GM21423 (cell line): Measurements from ENCODE around the gene ADO.
"Not testable (repeated sequence)": the region's sequence is repeated elsewhere in the genome, so short reads cannot be mapped to it uniquely, and the experiment has no call there.

Experiments used
- ATAC-seq: cut with Tn5 transposase; IDR thresholded peaks from one replicate; pipeline ENCODE4 v1.9.1; 2021; ENCODE audit warnings: mild to moderate bottlenecking, moderate library complexity; ENCODE audit not compliant: unreplicated experiment

The ADO gene

DNA sequence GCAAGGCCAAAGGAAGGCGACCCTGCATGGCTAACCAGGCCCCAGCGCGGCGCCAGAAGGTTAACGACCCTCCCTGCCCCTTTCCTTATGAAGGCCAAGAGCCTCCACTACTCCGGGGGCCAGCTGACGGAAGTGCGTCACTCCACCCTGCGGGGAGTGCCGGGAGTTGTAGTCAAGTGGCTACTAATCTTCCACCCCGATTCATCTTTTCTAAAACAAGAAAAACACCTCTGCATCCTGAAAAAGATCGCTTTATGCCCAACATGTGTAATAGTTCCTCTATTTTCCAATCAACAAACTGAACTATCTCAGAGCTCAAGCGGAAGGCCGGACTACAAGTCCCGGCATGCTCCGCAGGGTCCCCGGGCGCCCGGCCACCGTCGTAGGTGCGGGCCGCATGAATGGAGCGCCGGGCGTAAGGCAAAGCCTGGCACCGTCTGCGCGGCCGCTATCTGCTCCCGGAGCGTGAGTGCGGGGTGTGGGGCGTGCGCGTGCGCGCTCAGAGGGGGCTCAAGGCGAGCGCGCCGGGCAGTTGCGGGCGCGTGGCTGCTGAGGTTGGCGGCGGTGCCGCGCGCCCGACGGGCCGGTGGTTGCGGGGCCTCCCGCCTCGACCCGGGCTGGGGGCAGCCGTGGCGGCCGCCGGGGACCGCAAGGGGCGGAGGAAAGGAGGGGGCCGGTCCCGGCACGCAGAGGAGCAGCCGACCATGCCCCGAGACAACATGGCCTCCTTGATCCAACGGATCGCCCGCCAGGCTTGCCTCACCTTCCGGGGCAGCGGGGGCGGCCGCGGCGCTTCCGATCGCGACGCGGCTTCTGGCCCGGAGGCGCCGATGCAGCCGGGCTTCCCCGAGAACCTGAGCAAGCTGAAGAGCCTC lies at the start of gene ADO:
Gene ADO, plus strand, starts transcription at position 365 of the 875 bp plus-strand sequence. Its CDS starts 340 bp downstream, at position 705.
- ATAC-seq, result peak; percentile 89

DNA sequence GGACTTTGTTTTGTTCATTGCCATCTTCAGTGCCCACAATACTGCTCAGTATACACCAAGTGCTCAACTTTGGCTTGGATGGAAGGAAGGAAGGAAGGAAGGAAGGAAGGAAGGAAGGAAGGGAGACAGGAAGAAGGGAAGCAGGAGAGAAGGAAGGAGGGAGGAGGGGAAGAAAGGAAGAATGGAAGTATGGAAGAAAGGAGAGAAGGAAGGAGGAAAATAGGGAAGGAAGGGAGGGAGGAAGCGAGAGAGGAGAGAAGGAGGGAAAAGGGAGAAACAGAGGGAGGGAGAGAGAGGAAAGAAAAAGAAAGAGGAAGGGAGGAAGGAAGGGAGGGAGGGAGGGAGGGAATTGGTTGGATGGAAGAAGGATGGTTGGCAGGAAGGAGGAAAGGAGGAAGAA lies 49.6 kb upstream of the ADO start:
- ATAC-seq, result no peak

DNA sequence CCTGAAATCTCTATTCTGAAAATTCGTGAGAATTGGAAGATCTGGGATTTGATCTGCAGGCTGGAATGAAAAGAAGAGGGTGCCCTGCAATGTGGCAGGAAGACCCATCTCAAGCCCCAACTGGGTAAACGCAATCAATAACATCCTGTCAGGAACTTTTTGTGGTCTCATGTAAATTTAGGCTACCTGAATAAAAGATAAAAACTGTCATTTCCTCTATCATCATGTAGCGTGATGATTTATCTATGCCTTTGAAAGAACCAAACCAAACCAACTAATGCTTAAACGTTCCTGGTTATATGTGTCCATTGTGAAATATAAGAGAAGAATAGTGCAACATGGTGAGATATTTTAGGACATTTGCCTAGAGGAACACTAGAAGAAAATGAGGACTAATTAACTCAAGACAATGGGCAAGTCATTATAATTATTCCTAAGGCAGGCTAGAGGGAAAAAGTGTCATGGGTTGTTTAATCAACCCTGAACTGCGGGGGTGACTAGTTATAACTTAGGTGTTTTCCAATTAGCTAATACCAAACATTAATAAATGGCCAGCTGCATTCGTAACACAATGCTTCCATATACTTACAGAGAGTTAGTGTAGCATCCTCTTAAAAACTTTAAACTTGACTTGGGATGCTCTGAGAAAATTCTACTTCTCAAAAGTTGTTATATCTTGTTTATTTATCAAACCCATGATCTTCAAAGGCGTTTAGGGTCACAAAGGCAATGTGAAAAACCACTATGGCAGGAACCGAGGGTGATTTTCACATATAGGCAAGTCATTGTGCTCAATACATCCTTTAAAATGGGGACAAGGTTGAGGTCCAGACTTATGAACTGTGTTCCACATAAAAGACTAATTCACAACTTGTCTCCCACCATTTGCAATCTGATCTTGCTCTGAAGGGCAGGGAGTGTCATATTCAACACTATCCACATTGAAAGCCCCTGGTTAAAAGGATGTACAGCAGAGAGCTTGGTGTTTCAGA lies 48.6 kb upstream of the ADO start:
- ATAC-seq, result no peak

DNA sequence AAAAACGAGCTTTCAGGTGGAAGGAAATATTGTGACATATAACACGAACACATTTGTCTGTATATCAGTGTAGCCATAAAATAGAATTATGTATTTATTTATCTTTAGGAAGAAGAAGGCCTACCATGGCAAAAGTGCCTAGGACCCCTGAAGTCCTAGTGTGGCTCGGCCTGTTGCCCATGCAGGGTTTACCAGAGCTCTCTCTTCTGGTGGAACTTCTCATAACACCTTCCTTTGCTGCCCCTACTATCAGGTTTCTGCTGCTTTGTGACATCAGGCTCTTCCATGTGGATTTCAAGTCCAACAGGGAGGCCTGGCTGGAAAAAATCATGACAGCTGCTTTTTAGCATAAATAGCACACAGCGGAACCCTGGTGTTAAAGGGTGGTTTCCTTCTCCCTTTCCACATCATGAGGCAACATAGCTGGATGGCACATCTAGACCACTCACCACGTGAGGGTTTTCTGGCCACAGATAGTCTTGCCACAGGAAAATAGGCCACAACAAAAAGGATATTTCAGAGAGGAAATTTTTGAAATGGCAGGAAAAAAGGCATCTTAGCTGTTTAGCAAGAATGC lies 44.8 kb upstream of the ADO start:
- no peak for ATAC-seq

DNA sequence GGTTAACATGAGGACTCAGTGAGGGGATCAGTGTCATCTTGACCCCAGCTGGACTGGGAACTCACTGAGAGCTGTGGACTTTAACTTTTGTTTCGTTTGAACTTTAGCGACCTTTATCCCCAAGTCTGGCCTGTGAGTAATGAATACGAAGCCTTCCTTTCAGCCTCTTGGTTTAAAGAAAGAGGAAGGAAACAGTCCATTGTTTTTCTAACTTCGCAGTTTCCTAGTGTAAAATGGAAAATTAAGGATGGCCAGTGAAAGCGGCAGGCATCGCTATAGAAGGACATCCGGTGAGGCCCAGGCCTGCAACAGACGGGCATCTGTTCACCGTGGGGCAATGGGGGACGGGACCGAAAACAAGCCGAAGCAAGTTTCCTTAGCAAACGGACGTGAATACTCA lies 44.1 kb upstream of the ADO start:
- no peak for ATAC-seq

DNA sequence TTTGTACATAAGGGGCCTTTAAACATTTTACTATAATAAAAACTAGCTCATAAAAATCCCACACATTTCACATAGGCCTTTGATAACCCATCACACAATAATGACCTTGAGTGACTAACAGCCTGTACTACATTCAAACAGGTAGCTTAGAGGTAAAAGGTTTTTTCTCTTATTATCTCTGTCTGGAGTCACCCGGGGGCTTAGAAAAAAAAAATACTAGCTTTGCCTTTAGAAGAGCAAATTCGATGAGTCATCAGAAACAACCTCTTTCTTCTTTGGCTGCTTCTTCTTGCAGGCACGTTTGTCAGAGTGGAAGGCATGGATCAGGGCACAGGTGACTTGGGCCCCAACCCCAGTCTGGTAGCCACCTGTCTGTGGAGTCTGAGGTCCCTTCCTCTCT lies 43.4 kb upstream of the ADO start:
- ATAC-seq, result no peak

DNA sequence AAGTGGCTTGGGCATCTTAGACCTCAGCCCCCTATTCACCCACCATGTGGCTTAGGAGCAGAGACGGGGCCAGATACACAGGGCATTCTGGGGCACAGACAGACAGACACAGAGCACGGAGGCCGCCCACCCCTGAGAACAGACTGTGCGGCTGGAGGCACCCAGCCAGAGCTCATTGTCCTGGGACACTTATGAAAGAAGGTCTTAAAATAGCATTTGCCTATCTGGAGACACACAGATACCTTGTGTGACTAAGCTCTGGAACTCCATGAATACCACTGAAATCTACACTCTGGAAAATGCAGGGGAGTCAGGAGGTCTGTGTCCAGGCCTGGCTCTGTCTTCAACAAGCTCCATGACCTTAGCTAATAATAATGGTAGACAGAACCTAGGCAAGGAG lies 41.4 kb upstream of the ADO start:
- no peak for ATAC-seq

DNA sequence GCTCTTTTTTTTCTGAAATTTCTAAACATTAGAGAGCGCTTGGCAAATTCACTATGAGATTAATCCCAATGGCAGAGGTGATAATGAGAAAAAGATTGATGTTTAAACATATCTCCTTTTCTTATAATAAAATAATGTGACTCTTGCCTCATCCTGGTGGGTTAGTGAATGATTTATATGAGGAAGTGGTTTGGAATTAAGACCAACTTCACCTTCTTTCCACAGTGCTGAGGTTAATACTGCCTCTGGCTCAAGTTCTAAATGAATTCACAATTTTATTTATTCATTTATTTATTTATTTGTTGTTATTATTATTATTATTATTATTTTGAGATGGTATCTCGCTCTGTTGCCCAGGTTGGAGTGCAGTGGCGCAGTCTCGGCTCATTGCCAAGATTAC lies 40.5 kb upstream of the ADO start:
- no peak for ATAC-seq

DNA sequence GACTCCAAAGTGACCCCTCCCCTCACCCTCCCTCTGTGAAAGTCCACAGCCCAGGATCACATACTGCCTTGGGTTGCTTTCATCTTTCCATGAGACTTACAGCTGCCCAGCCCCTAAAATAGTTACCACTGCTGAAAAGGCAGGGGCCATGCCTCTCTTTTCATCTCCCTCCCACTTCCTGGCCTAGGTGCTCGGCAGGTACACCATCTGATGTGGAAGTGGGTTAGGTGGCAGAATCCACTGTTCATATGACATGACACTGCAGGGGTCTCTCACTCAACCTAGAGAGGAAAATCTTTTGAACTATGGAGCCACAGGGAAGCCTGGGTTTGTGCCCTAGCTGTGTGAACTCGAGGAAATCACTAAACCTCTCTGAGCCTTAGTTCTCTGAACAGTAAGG lies 38.8 kb upstream of the ADO start:
- ATAC-seq, result no peak

DNA sequence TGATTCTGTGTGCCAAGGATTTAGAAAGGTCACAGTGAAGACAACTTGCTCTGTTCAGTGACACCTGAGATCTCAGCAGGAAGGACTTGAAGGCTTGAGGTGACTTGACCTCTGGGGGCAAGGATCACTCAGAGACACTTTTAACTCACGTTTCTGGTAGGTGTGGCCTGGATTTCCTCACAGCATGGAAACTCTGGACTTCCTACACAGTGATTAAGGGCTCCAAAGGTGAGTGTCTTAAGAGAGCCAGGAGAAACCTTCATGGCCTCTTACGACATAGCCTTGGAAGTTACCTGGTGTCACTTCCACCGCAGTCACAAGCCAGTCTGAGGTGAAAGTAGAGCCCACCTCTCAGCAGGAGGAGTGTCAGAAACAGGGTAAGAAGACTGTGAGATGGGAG lies 38.1 kb upstream of the ADO start:
- ATAC-seq, result no peak

DNA sequence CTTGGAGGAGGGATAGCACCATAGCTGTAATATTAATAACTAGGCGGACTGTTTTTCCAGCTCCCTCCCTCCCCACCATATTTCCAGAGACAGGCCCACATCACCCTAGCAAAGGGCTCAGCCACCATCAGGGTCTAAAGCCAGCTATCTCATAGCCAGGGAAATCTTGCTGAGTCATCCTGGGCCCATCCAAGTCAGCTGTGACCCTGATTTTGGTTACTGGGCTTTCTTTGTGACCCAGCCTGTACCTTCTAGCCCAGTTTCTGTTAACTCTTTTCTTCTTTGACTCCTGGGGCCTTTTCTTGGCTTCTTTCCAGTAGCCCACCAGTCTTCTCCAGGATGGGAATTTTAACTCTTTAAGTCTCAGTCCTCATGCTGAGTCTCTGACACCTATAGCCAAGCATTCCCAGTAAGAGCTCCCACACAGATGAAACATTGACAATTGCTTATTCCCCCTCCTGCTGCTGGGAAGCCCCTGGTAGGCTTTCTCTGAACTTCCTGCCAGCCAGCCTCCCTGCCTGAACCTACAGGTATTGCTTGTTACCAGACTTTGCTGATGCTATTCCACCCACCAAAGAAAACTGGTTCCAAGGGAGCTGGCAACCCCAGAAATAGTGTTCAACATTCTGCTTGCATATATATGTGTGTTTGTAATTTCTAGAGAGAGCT lies 34.8 kb upstream of the ADO start:
- ATAC-seq, result peak; percentile 59

DNA sequence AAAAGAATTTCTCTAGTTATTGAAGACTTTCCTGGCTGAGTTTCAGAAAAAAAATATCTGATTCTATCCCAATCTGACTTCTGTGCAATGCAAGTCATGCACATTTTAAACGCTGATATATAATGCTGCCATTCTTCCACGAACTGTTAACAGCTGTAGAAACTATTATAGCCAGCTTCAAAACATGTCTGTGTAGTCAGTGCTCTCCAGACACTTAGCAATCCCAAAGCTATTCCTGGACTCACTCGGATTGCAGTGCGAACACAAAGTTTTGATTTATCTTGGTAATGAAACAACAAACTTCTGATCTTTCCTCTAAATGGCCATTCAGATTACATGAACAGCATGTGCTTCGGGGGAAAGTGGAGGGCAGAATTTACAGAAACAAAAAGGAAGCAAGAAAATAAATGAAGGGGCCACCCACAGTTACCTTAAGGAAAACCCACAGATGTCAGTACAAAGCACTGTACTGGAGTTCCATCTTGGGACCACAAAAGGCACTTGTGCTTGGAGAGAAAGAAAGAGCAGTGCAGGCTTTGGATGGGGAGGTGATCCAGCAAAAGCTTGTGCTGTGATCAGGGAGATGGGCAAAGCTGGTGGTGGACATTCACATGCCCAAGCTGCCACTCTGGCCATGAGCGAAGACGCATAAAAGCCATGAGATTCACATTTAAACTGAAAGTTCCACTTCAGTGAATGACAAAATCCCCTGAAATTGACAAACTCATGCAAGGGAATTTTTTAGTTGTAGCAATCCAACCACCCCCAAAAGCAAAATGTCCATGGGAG lies 32.1 kb upstream of the ADO start:
- ATAC-seq, result no peak

DNA sequence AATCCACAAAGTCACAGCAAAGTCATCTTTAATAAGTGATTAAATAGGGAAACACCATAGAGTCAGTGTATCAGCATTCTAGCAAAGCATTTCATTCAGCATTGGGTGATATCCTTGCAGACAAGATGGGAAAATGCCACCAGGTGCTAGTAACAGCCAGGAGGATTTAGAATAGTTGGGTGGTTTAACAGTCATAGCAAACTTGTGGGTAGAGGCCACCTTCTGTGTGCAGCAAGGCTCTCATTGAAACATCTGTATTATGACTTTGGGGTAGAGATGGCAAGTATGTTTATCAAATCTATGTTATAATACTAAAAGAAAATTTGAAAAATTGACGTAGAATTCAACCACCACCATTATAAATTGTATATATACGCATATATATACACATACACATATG lies 26.4 kb upstream of the ADO start:
- peak; percentile 46 for ATAC-seq

DNA sequence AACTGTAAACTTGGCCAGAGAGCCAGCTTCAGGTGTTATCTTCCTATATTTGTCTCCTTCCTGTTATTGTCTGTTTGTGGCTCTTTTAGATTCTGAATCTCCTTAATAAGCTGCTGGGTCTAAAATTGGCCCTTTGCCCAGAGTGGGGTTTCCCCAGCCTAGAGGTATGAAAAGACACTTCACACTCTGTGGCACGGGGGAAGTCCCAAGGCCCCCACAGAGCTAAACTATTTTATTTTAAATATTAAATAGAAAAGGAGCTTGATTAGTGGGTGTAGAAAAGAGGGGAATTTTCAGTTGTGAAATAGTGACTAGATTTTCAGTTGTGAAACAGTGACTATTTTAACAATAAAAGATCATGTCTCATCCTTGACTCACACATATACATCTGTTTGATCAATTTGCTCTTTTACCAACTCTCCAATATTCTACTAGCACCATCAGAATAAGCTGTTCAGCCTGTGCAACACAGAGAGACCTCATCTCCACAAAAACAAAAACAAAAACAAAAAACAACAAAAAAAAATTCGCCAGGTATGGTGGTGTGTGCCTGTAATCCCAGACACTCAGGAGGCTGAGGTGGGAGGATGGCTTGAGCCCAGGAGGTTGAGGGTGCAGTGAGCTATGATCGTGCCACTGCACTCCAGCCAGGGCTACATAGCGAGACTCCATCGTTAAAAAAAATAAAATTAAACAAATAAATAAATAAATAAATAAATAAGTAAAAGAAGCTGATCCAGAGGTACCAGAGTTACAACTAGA lies 24.9 kb upstream of the ADO start:
- peak; percentile 95 for ATAC-seq

DNA sequence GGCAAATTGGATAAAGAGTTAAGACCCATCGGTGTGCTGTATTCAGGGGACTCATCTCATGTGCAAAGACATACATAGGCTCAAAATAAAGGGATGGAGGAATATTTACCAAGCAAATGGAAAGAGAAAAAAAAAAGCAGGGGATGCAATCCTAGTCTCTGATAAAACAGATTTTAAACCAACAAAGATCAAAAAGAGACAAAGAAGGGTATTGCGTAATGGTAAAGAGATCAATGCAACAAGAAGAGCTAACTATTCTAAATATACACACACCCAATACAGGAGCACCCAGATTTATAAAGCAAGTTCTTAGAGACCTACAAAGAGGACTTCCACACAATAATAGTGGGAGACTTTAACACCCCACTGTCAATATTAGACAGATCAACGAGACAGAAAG lies 20.0 kb upstream of the ADO start:
- not testable (repeated sequence) for ATAC-seq

DNA sequence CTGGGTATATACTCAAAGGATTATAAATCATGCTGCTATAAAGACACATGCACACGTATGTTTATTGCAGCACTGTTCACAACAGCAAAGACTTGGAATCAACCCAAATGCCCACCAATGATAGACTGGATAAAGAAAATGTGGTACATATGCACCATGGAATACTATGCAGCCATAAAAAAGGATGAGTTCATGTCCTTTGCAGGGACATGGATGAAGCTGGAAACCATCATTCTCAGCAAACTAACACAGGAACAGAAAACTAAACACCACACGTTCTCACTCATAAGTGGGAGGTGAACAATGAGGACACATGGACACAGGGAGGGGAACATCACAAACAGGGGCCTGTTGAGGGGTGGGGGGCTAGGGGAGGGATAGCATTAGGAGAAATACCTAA lies 16.2 kb upstream of the ADO start:
- ATAC-seq, result not testable (repeated sequence)

DNA sequence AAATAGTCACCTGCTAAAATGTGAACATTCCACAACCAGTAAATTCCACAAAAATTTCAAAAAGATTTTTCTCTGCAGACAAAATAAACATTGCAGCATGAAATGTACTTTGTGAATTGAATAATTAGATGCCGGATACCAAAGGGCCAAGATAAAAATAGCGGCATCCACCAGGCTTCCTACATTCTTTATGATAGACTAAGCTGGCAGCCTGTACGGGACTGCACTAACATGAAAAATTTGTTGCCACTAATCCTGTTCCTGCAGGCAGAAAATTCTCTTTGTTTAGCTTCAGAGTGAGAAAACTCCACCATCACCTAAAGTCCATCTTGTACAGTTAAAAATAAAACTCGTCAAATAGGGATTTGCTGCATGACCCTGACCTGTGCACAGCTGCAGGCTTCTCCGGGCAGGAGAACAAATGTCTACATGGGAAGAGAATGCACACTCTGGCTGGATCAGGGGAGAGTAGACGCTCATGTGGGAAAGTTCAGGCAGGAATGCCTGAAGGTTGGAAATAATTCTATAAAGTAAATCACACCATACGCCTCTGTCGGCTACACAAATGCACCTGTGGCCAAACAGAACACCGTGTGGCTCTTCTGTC lies 15.6 kb upstream of the ADO start:
- ATAC-seq, result no peak

DNA sequence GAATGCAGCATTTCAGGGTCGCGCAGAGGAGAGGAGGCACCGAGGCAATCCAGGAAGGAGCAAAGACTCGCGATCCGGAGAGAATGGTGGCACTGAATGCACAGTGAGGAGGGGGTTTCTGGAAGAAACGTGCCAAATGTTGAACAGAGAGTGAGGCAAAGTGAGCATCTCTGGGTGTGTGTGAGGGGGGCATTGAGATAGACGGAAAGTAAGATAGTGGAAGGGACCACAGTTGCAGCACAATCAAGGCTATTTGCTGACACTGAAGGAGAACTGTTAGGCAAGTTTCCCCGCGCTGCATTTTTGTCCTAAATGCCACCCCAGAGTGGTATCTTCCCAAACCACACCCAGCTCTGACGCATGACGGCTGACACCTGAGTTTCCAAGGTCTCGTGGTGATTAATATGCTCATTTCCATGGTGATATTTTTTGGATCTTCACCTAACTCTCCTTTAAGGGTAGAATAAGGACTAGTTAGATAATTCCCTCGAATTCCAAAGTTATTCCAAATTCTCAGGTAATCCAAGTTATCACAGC lies 14.4 kb upstream of the ADO start:
- no peak for ATAC-seq

DNA sequence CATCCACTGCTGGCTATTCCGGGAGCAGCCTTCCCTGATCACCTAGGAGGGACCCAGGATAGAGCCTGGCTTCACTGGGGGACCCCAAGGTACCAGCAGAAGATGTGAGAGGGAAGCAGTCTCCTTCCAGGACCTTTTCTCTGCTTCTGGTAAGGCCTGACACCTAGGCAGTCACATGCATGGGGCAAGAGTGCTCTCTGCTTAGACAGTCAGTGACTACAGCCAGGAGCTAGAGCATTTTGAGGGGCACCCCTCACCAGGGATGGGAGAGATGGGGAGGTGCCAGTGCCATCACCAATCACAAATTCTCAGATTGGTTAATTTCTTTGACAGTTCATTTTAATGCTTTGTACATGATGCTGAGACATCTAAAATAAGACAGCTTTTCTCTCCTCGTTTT lies 13.9 kb upstream of the ADO start:
- no peak for ATAC-seq
